ENCODE data around the gene ATXN1.
"Not testable (repeated sequence)": the region's sequence is repeated elsewhere in the genome, so short reads cannot be mapped to it uniquely, and the experiment has no call there.

ATXN1 gene

GRCh38 chr6:16408766-16409165 is 352.5 kb downstream of the ATXN1 start:
- in situ Hi-C loops (cut with MboI; ENCODE audit: low sequenced_read_pairs) = loop anchor here (10.0 kb wide), 1 partner anchor 74 kb away; no protein-coding TSS in a partner anchor

GRCh38 chr6:16406966-16407365 is 354.3 kb downstream of the ATXN1 start:
- in situ Hi-C loops (cut with MboI; ENCODE audit: low sequenced_read_pairs) = loop anchor here (10.0 kb wide), 1 partner anchor 72 kb away; no protein-coding TSS in a partner anchor

- in situ Hi-C loops (cut with MboI; ENCODE audit: low sequenced_read_pairs) = loop anchor here (10.0 kb wide), 1 partner anchor 72 kb away; no protein-coding TSS in a partner anchor
Observed at GRCh38 chr6:16406538-16406937, 354.7 kb downstream of the ATXN1 start.

- in situ Hi-C loops (cut with MboI; ENCODE audit: low sequenced_read_pairs) = loop anchor here (10.0 kb wide), 1 partner anchor 71 kb away; no protein-coding TSS in a partner anchor
Observed at GRCh38 chr6:16405375-16405774, 355.9 kb downstream of the ATXN1 start.

GRCh38 chr6:16404456-16404855 is 356.8 kb downstream of the ATXN1 start:
- in situ Hi-C loops (cut with MboI; ENCODE audit: low sequenced_read_pairs) = loop anchor here (10.0 kb wide), 1 partner anchor 70 kb away; no protein-coding TSS in a partner anchor

GRCh38 chr6:16403831-16404230 is 357.4 kb downstream of the ATXN1 start:
- in situ Hi-C loops (cut with MboI; ENCODE audit: low sequenced_read_pairs) = loop anchor here (10.0 kb wide), 1 partner anchor 69 kb away; no protein-coding TSS in a partner anchor

GRCh38 chr6:16402581-16402900 is 358.7 kb downstream of the ATXN1 start:
- in situ Hi-C loops (cut with MboI; ENCODE audit: low sequenced_read_pairs) = loop anchor here (10.0 kb wide), 1 partner anchor 68 kb away; no protein-coding TSS in a partner anchor

GRCh38 chr6:16400248-16400760 is 361.0 kb downstream of the ATXN1 start:
- in situ Hi-C loops (cut with MboI; ENCODE audit: low sequenced_read_pairs) = loop anchor here (10.0 kb wide), 1 partner anchor 66 kb away; no protein-coding TSS in a partner anchor

- in situ Hi-C loops (cut with MboI; ENCODE audit: low sequenced_read_pairs) = loop anchor here (10.0 kb wide), 1 partner anchor 65 kb away; no protein-coding TSS in a partner anchor
Observed at GRCh38 chr6:16399695-16400094, 361.6 kb downstream of the ATXN1 start.

GRCh38 chr6:16399158-16399557 is 362.1 kb downstream of the ATXN1 start:
- in situ Hi-C loops (cut with MboI; ENCODE audit: low sequenced_read_pairs) = no loop called here

- in situ Hi-C loops (cut with MboI; ENCODE audit: low sequenced_read_pairs) = no loop called here
Observed at GRCh38 chr6:16398587-16398986, 362.7 kb downstream of the ATXN1 start.

- in situ Hi-C loops (cut with MboI; ENCODE audit: low sequenced_read_pairs) = no loop called here
Observed at GRCh38 chr6:16397623-16398022, 363.6 kb downstream of the ATXN1 start.

- in situ Hi-C loops (cut with MboI; ENCODE audit: low sequenced_read_pairs) = no loop called here
Observed at GRCh38 chr6:16396497-16397319, 364.6 kb downstream of the ATXN1 start.

GRCh38 chr6:16394632-16395031 is 366.6 kb downstream of the ATXN1 start:
- in situ Hi-C loops (cut with MboI; ENCODE audit: low sequenced_read_pairs) = no loop called here

GRCh38 chr6:16393326-16393725 is 367.9 kb downstream of the ATXN1 start:
- in situ Hi-C loops (cut with MboI; ENCODE audit: low sequenced_read_pairs) = no loop called here

- in situ Hi-C loops (cut with MboI; ENCODE audit: low sequenced_read_pairs) = no loop called here
Observed at GRCh38 chr6:16392010-16392409, 369.2 kb downstream of the ATXN1 start.

GRCh38 chr6:16391451-16391912 is 369.8 kb downstream of the ATXN1 start:
- in situ Hi-C loops (cut with MboI; ENCODE audit: low sequenced_read_pairs) = no loop called here

GRCh38 chr6:16390909-16391450 is 370.3 kb downstream of the ATXN1 start:
- in situ Hi-C loops (cut with MboI; ENCODE audit: low sequenced_read_pairs) = not testable (repeated sequence)

- in situ Hi-C loops (cut with MboI; ENCODE audit: low sequenced_read_pairs) = no loop called here
Observed at GRCh38 chr6:16389642-16390041, 371.6 kb downstream of the ATXN1 start.

- in situ Hi-C loops (cut with MboI; ENCODE audit: low sequenced_read_pairs) = no loop called here
Observed at GRCh38 chr6:16388488-16388887, 372.8 kb downstream of the ATXN1 start.

GRCh38 chr6:16386057-16386456 is 375.2 kb downstream of the ATXN1 start:
- in situ Hi-C loops (cut with MboI; ENCODE audit: low sequenced_read_pairs) = no loop called here

Measured in HL-60/S4 treated with phorbol 12-myristate 13-acetate at 8.2 ng/mL for 4 days and 3 days (cell line).